Skin epidermis (tissue), 12 donors: Measurements from ENCODE around the gene DCANP1.

Experiments
- H3K27ac ChIP-seq, 21 experiments: fragments of 200-600 bp; sonication (generic) in 11 of 21; one replicate each; pipeline ENCODE4 v1.5.0; 2020; ENCODE audit warnings: mild to moderate bottlenecking in 3 of 21, inconsistent platforms in 2 of 21, moderate library complexity in 2 of 21
- H3K4me3 ChIP-seq, 7 experiments: fragments of 200-600 bp; sonication (generic) in 2 of 7; one replicate each; pipeline ENCODE4 v1.5.0; 2020; ENCODE audit warnings: inconsistent platforms in 2 of 7, mild to moderate bottlenecking in 2 of 7, moderate library complexity in 1 of 7

Gene DCANP1

GRCh38 chr5:135481909-135482311 is 34.8 kb upstream of the DCANP1 start:
- Histone ChIP-seq H3K4me3 (no peak overlapping the region), H3K27ac (no peak overlapping the region)

- H3K4me3 ChIP-seq: no peak overlapping the region
These were observed 34.2 kb upstream of the DCANP1 start for GRCh38 chr5:135481387-135481786.

GRCh38 chr5:135480511-135480910 is 33.4 kb upstream of the DCANP1 start:
- Histone ChIP-seq H3K4me3 (no peak overlapping the region), H3K27ac (no peak overlapping the region)

More at GRCh38 chr5:135481387-135481786, 34.2 kb upstream of the DCANP1 start:
- H3K27ac ChIP-seq: no peak overlapping the region

GRCh38 chr5:135478938-135479337 is 31.8 kb upstream of the DCANP1 start:
- Histone ChIP-seq H3K27ac (no peak overlapping the region), H3K4me3 (no peak overlapping the region)

- Histone ChIP-seq H3K4me3 (no peak overlapping the region), H3K27ac (no peak overlapping the region)
These were observed 30.5 kb upstream of the DCANP1 start for GRCh38 chr5:135477613-135478066.

- Histone ChIP-seq H3K4me3 (no peak overlapping the region), H3K27ac (no peak overlapping the region)
These were observed 29.8 kb upstream of the DCANP1 start for GRCh38 chr5:135476615-135477581.

GRCh38 chr5:135473956-135474670 is 27.0 kb upstream of the DCANP1 start:
- no peak overlapping the region for H3K27ac ChIP-seq
- no peak overlapping the region for H3K4me3 ChIP-seq

GRCh38 chr5:135472141-135472540 is 25.0 kb upstream of the DCANP1 start:
- Histone ChIP-seq H3K4me3 (no peak overlapping the region), H3K27ac (no peak overlapping the region)

- Histone ChIP-seq H3K4me3 (no peak overlapping the region), H3K27ac (no peak overlapping the region)
These were observed 24.6 kb upstream of the DCANP1 start for GRCh38 chr5:135471726-135472125.

- no peak overlapping the region for H3K4me3 ChIP-seq
- H3K27ac ChIP-seq: no peak overlapping the region
These were observed 22.8 kb upstream of the DCANP1 start for GRCh38 chr5:135469911-135470310.

- H3K27ac ChIP-seq: no peak overlapping the region
- no peak overlapping the region for H3K4me3 ChIP-seq
These were observed 21.4 kb upstream of the DCANP1 start for GRCh38 chr5:135468541-135468940.

- H3K4me3 ChIP-seq: no peak overlapping the region
- H3K27ac ChIP-seq: no peak overlapping the region
These were observed 20.8 kb upstream of the DCANP1 start for GRCh38 chr5:135467871-135468485.

GRCh38 chr5:135467051-135467625 is 20.0 kb upstream of the DCANP1 start:
- H3K4me3 ChIP-seq: no peak overlapping the region
- H3K27ac ChIP-seq: no peak overlapping the region

GRCh38 chr5:135466178-135467050 is 19.3 kb upstream of the DCANP1 start:
- Histone ChIP-seq H3K4me3 (no peak overlapping the region), H3K27ac (no peak overlapping the region)

- Histone ChIP-seq H3K4me3 (no peak overlapping the region), H3K27ac (no peak overlapping the region)
These were observed 18.4 kb upstream of the DCANP1 start for GRCh38 chr5:135465391-135466122.

- Histone ChIP-seq H3K4me3 (no peak overlapping the region), H3K27ac (no peak overlapping the region)
These were observed 15.2 kb upstream of the DCANP1 start for GRCh38 chr5:135462304-135462703.

GRCh38 chr5:135461481-135462151 is 14.5 kb upstream of the DCANP1 start:
- H3K4me3 ChIP-seq: no peak overlapping the region
- no peak overlapping the region for H3K27ac ChIP-seq
